ENCODE data around the gene TMX4. TPM values are rescaled to one million over a fixed set of nuclear protein-coding genes. Genes with fewer than 3 reads are reported as not detected.
A peak's percentile ranks its signal among the peaks of the same experiment; 100 is the strongest.

Gene TMX4
- total RNA-seq, 1 experiment from 2014 or later: 11.7 TPM

- no peak overlapping the region for H2AK5ac ChIP-seq (ENCODE audit: insufficient read length, low read length)
- no peak overlapping the region for H3K27ac ChIP-seq (ENCODE audit: insufficient read length, low read depth, low read length)
- H4K91ac ChIP-seq (ENCODE audit: insufficient read length, low read depth, low read length): no peak overlapping the region
- H3K14ac ChIP-seq (ENCODE audit: insufficient read depth, low read length): no peak overlapping the region
- peak; percentile 31; the same call in 2 of the 3 replicates for TF ChIP-seq CTCF (conservative IDR thresholded peaks at IDR 0.05)
- no peaks in the 10 kb centered on the region for H4K20me1 ChIP-seq (ENCODE audit: control insufficient read depth, insufficient read depth, insufficient read length)
- H4K5ac ChIP-seq (ENCODE audit: insufficient read length, low read depth, low read length): no peak overlapping the region
- no peak overlapping the region for H3K4ac ChIP-seq (ENCODE audit: low read depth, low read length)
- H3K23me2 ChIP-seq (ENCODE audit: insufficient read length, low read depth, low read length, poor library complexity, severe bottlenecking): no peaks in the 10 kb centered on the region
- Mint-ChIP-seq H3K4me3 (no peak overlapping the region), H3K36me3 (ENCODE audit: insufficient read depth in 1 of 3, low read depth in 3 of 3) (peaks cover 2 to 6% (median 3%) of the 10 kb centered on the region in 3 experiments; a peak in 5 of 7 replicates), H3K27ac (no peak overlapping the region), H3K4me1 (peaks cover 20 to 26% of the 10 kb centered on the region in 2 experiments), H3K27me3 (ENCODE audit: low read depth) (no peaks in the 10 kb centered on the region; the same call in 1 of the 2 replicates), H3K9me3 (no peaks in the 10 kb centered on the region)
- no peak overlapping the region for H2BK12ac ChIP-seq (ENCODE audit: insufficient read length, low read depth, low read length)
- H2BK5ac ChIP-seq (ENCODE audit: insufficient read length, low read length): no peak overlapping the region
- H3K4me2 ChIP-seq (ENCODE audit: insufficient read depth, insufficient read length, low read length): no peak overlapping the region
- H3K79me2 ChIP-seq (ENCODE audit: insufficient read depth, low read length): no peaks in the 10 kb centered on the region; the same call in 1 of the 2 replicates
- WGBS (ENCODE audit: extremely low coverage, insufficient read length, low lambda C conversion rate): no CpG with 5 or more reads among the region's 2 CpGs
- no peaks in the 10 kb centered on the region for H3K79me1 ChIP-seq (ENCODE audit: insufficient read depth, low read depth, low read length, poor library complexity, severe bottlenecking)
- no peak overlapping the region for H3K23ac ChIP-seq (ENCODE audit: insufficient read length, low read depth, low read length)
- no peak overlapping the region for H2BK20ac ChIP-seq (ENCODE audit: low read depth, low read length, poor library complexity, severe bottlenecking)
- no peak overlapping the region for H2AFZ ChIP-seq (ENCODE audit: low read length)
- H3K4me1 ChIP-seq (ENCODE audit: insufficient read depth, low read length): peaks cover 2% of the 10 kb centered on the region; the same call in 1 of the 2 replicates
- H2BK120ac ChIP-seq (ENCODE audit: low read depth, low read length, poor library complexity, severe bottlenecking): no peak overlapping the region
- no peak overlapping the region for H3K56ac ChIP-seq (ENCODE audit: insufficient read length, low read depth, low read length)
- no peaks in the 10 kb centered on the region for H3K27me3 ChIP-seq (ENCODE audit: insufficient read depth, low read length)
- no peak overlapping the region for H2BK15ac ChIP-seq (ENCODE audit: low read depth, low read length)
- no peaks in the 10 kb centered on the region for H3K9me3 ChIP-seq (ENCODE audit: control insufficient read depth, low read depth, low read length)
- H3K9ac ChIP-seq (ENCODE audit: extremely low read depth, insufficient read length, low read length): no peak overlapping the region
- H3K18ac ChIP-seq (ENCODE audit: insufficient read length, low read depth, low read length): no peak overlapping the region
- H4K8ac ChIP-seq (replicated peaks; ENCODE audit: insufficient read length, low read depth, low read length): no peak overlapping the region
- no peak overlapping the region for H3T11ph ChIP-seq (ENCODE audit: low read length)
- peak; percentile 80 for DNase-seq
These were observed 35.4 kb downstream of the TMX4 start for GRCh38 chr20:7984192-7984591.
